ENCODE results near the gene THBS3.
A peak's percentile ranks its signal among the peaks of the same experiment; 100 is the strongest.
"Not testable (repeated sequence)": the region's sequence is repeated elsewhere in the genome, so short reads cannot be mapped to it uniquely, and the experiment has no call there.

The THBS3 gene

DNA sequence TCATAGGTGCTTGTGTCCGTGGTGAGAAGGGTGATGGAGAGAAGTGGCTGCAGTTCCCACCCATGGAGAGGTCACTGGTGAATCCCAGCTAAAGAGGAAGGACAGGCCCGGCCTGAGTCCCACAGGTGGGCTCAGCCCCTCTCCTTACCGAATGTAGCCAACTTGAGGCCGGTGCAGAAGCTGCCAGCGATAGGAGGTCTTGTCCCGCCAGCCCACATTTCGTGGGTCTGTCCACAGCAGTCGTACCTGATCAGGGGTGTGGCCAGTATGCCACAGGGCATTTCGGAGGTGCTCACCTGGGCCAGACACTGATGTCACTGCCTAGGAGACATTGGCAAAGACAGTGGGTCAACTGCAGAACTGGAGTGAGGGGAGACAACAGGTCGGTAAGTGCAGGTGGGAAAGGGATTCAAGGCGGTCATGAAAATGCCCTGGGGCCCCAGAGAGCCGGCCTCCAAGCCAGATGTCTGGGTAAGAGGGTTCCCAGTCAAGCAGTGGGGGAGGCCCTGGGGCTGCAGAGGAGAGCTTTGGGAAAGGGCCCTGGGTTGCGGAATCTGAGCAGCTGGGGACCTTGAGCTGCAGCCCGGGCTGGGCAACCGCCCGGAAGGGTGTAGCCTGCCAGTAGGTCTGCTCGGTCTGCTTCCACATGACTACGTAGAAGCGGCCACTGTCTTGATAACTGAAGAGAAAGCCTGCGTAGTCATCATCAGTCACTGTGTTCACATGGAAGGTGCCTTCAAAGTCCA is 10.6 kb downstream of the THBS3 start:
- Histone ChIP-seq H3K36me3 (ENCODE audit: control insufficient read depth in 1 of 2, insufficient read depth in 2 of 2, low read length in 2 of 2) (peaks cover 0 to 13% of the 10 kb centered on the region in 2 donors), H3K27me3 (ENCODE audit: control insufficient read depth in 1 of 2, insufficient read depth in 2 of 2, low read length in 2 of 2) (no peaks in the 10 kb centered on the region), H3K9ac (ENCODE audit: low read depth in 1 of 2, low read length in 2 of 2) (no peak overlapping the region), H3K27ac (ENCODE audit: low read depth, low read length) (no peak overlapping the region), H3K4me1 (ENCODE audit: control insufficient read depth in 1 of 2, insufficient read depth in 2 of 2, low read length in 2 of 2) (peaks cover 19 to 21% of the 10 kb centered on the region in 2 donors), H3K9me3 (ENCODE audit: control insufficient read depth in 1 of 2, low read length in 2 of 2) (no peaks in the 10 kb centered on the region), H3K4me3 (ENCODE audit: low read depth in 1 of 2, low read length in 2 of 2) (no peak overlapping the region)

DNA sequence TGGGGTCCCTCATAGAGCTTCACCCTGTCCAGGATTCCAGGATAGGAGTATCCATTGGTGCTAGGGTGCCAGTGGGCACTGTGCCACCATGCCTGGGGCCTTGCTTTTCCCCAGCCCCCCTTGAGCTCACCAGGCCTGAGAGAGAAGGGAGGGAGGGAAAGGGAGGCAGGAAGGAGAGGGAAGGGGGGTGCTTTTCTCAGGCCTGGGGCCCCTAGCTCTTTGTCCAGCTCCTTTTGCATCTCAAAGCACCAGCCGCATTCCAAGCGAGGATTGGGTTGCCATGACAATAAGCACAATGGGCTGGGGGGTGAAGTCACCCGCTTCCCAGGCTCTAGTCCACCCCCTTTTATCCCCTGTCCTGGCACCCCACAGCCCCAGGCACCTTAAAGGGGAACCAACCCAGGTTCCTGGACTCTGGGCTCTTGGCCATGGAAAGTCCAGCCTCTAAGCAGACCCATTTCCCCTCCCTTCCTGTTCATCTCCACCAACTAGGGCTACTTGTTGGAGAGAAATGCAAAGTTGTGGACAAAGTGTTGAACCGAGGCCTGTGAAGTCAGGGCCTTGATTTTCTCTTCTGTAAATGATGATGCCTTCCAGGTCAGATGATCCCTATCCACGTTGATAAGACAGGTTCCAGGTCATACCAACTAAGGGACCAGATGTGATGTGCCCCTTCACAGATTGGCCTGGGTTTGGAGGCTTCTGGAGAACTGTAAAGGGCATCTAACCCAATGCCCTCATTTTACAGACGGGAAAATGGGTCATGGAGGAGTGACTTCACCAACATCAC is 11.4 kb downstream of the THBS3 start:
- Histone ChIP-seq H3K4me3 (ENCODE audit: low read depth in 1 of 2, low read length in 2 of 2) (no peak overlapping the region), H3K9me3 (ENCODE audit: control insufficient read depth in 1 of 2, low read length in 2 of 2) (no peaks in the 10 kb centered on the region), H3K36me3 (ENCODE audit: control insufficient read depth in 1 of 2, insufficient read depth in 2 of 2, low read length in 2 of 2) (peaks cover 0 to 13% of the 10 kb centered on the region in 2 donors), H3K27ac (ENCODE audit: low read depth, low read length) (no peak overlapping the region), H3K27me3 (ENCODE audit: control insufficient read depth in 1 of 2, insufficient read depth in 2 of 2, low read length in 2 of 2) (no peaks in the 10 kb centered on the region), H3K4me1 (ENCODE audit: control insufficient read depth in 1 of 2, insufficient read depth in 2 of 2, low read length in 2 of 2) (peaks cover 19 to 21% of the 10 kb centered on the region in 2 donors), H3K9ac (ENCODE audit: low read depth in 1 of 2, low read length in 2 of 2) (no peak overlapping the region)

GRCh38 chr1:155195201-155196102 is 12.2 kb downstream of the THBS3 start:
- peaks cover 19 to 21% of the 10 kb centered on the region in 2 donors for H3K4me1 ChIP-seq (ENCODE audit: control insufficient read depth in 1 of 2, insufficient read depth in 2 of 2, low read length in 2 of 2)
- H3K9me3 ChIP-seq (ENCODE audit: control insufficient read depth in 1 of 2, low read length in 2 of 2) = no peaks in the 10 kb centered on the region
- no peak overlapping the region for H3K27ac ChIP-seq (ENCODE audit: low read depth, low read length)
- peak overlapping the region; percentile 28 to 51 for H3K4me3 ChIP-seq (ENCODE audit: low read depth in 1 of 2, low read length in 2 of 2)
- H3K36me3 ChIP-seq (ENCODE audit: control insufficient read depth in 1 of 2, insufficient read depth in 2 of 2, low read length in 2 of 2) = peaks cover 0 to 7% of the 10 kb centered on the region in 2 donors
- H3K27me3 ChIP-seq (ENCODE audit: control insufficient read depth in 1 of 2, insufficient read depth in 2 of 2, low read length in 2 of 2) = no peaks in the 10 kb centered on the region
- H3K9ac ChIP-seq (ENCODE audit: low read depth in 1 of 2, low read length in 2 of 2) = no peak overlapping the region

GRCh38 chr1:155193991-155194240 is 13.8 kb downstream of the THBS3 start:
- Histone ChIP-seq H3K9ac (ENCODE audit: low read depth in 1 of 2, low read length in 2 of 2) (peak overlapping the region; percentile 65 to 76), H3K4me3 (ENCODE audit: low read depth in 1 of 2, low read length in 2 of 2) (peak overlapping the region; percentile 51 to 70), H3K4me1 (ENCODE audit: control insufficient read depth in 1 of 2, insufficient read depth in 2 of 2, low read length in 2 of 2) (peaks cover 19 to 21% of the 10 kb centered on the region in 2 donors), H3K27ac (ENCODE audit: low read depth, low read length) (peak overlapping the region; percentile 90)
- H3K27me3 ChIP-seq (ENCODE audit: control insufficient read depth in 1 of 2, insufficient read depth in 2 of 2, low read length in 2 of 2); H3K9me3 ChIP-seq (ENCODE audit: control insufficient read depth in 1 of 2, low read length in 2 of 2); H3K36me3 ChIP-seq (ENCODE audit: control insufficient read depth in 1 of 2, insufficient read depth in 2 of 2, low read length in 2 of 2): not testable (repeated sequence)

- Histone ChIP-seq H3K27ac (ENCODE audit: low read depth, low read length) (peak overlapping the region; percentile 90), H3K9ac (ENCODE audit: low read depth in 1 of 2, low read length in 2 of 2) (peak overlapping the region; percentile 65 to 76), H3K27me3 (ENCODE audit: control insufficient read depth in 1 of 2, insufficient read depth in 2 of 2, low read length in 2 of 2) (no peaks in the 10 kb centered on the region), H3K4me1 (ENCODE audit: control insufficient read depth in 1 of 2, insufficient read depth in 2 of 2, low read length in 2 of 2) (peaks cover 19 to 21% of the 10 kb centered on the region in 2 donors), H3K4me3 (ENCODE audit: low read depth in 1 of 2, low read length in 2 of 2) (peak overlapping the region; percentile 51 to 70), H3K36me3 (ENCODE audit: control insufficient read depth in 1 of 2, insufficient read depth in 2 of 2, low read length in 2 of 2) (peaks cover 0 to 7% of the 10 kb centered on the region in 2 donors), H3K9me3 (ENCODE audit: control insufficient read depth in 1 of 2, low read length in 2 of 2) (no peaks in the 10 kb centered on the region)
Observed at GRCh38 chr1:155193275-155193990, 14.3 kb downstream of the THBS3 start.

GRCh38 chr1:155192346-155193274 is 15.1 kb downstream of the THBS3 start:
- Histone ChIP-seq H3K36me3 (ENCODE audit: control insufficient read depth in 1 of 2, insufficient read depth in 2 of 2, low read length in 2 of 2) (no peaks in the 10 kb centered on the region), H3K4me3 (ENCODE audit: low read depth in 1 of 2, low read length in 2 of 2) (peak overlapping the region; percentile 57 to 70), H3K27me3 (ENCODE audit: control insufficient read depth in 1 of 2, insufficient read depth in 2 of 2, low read length in 2 of 2) (no peaks in the 10 kb centered on the region), H3K27ac (ENCODE audit: low read depth, low read length) (peak overlapping the region; percentile 90), H3K9ac (ENCODE audit: low read depth in 1 of 2, low read length in 2 of 2) (peak overlapping the region; percentile 65 to 79), H3K9me3 (ENCODE audit: control insufficient read depth in 1 of 2, low read length in 2 of 2) (no peaks in the 10 kb centered on the region), H3K4me1 (ENCODE audit: control insufficient read depth in 1 of 2, insufficient read depth in 2 of 2, low read length in 2 of 2) (peaks cover 21 to 26% of the 10 kb centered on the region in 2 donors)

DNA sequence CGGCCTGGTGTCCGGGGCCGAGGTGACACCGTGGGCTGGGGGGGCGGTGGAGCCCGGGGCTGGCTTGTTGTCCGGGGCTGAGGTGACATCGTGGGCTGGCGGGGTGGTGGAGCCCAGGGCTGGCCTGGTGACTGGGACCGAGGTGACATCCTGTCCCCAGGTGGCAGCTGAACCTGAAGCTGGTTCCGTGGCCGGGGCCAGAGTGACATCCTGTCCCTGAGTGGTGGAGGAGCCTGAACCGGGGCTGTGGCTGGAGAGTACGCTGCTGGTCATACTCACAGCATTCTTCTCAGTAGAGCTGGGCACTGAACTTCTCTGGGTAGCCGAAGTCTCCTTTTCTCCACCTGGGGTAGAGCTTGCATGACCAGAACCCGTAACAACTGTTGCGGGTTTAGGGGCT is 15.8 kb downstream of the THBS3 start:
- Histone ChIP-seq H3K9ac (ENCODE audit: low read depth in 1 of 2, low read length in 2 of 2) (peak overlapping the region in 1 of 2 donors; percentile 79), H3K4me1 (ENCODE audit: control insufficient read depth in 1 of 2, insufficient read depth in 2 of 2, low read length in 2 of 2) (peaks cover 27 to 33% of the 10 kb centered on the region in 2 donors), H3K27ac (ENCODE audit: low read depth, low read length) (no peak overlapping the region), H3K9me3 (ENCODE audit: control insufficient read depth in 1 of 2, low read length in 2 of 2) (no peaks in the 10 kb centered on the region), H3K27me3 (ENCODE audit: control insufficient read depth in 1 of 2, insufficient read depth in 2 of 2, low read length in 2 of 2) (no peaks in the 10 kb centered on the region), H3K36me3 (ENCODE audit: control insufficient read depth in 1 of 2, insufficient read depth in 2 of 2, low read length in 2 of 2) (no peaks in the 10 kb centered on the region), H3K4me3 (ENCODE audit: low read depth in 1 of 2, low read length in 2 of 2) (peak overlapping the region in 1 of 2 donors; percentile 57)

DNA sequence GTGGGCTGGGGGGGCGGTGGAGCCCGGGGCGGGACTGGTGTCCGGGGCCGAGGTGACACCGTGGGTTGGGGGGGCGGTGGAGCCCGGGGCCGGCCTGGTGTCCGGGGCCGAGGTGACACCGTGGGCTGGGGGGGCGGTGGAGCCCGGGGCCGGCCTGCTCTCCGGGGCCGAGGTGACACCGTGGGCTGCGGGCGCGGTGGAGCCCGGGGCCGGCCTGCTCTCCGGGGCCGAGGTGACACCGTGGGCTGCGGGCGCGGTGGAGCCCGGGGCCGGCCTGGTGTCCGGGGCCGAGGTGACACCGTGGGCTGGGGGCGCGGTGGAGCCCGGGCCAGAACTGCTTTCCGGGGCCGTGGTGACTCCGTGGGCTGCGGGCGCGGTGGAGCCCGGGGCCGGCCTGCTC is 17.8 kb downstream of the THBS3 start:
- not testable (repeated sequence) for H3K27ac ChIP-seq (ENCODE audit: low read depth, low read length); H3K4me3 ChIP-seq (ENCODE audit: low read depth in 1 of 2, low read length in 2 of 2)

DNA sequence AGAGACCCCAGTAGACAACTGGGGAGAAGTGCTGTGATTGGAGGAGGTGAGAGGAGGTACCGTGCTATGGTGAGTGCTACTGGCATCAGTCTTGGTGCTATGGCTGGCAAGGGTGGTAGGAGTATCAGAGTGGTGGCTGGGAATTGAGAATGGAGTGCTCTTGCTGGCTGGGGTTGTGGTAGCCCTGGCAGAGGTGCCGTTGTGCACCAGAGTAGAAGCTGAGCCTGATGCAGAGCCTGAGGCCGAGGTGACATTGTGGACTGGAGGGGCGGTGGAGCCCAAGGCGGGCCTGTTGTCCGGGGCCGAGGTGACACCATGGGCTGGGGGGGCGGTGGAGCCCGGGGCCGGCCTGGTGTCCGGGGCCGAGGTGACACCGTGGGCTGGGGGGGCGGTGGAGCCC is 19.4 kb downstream of the THBS3 start:
- no peak overlapping the region for H3K9ac ChIP-seq (ENCODE audit: low read depth in 1 of 2, low read length in 2 of 2)
- H3K4me3 ChIP-seq (ENCODE audit: low read depth in 1 of 2, low read length in 2 of 2) = no peak overlapping the region
- peaks cover 42% of the 10 kb centered on the region in 2 donors for H3K4me1 ChIP-seq (ENCODE audit: control insufficient read depth in 1 of 2, insufficient read depth in 2 of 2, low read length in 2 of 2)
- no peaks in the 10 kb centered on the region for H3K27me3 ChIP-seq (ENCODE audit: control insufficient read depth in 1 of 2, insufficient read depth in 2 of 2, low read length in 2 of 2)
- no peaks in the 10 kb centered on the region for H3K36me3 ChIP-seq (ENCODE audit: control insufficient read depth in 1 of 2, insufficient read depth in 2 of 2, low read length in 2 of 2)
- H3K9me3 ChIP-seq (ENCODE audit: control insufficient read depth in 1 of 2, low read length in 2 of 2) = no peaks in the 10 kb centered on the region
- no peak overlapping the region for H3K27ac ChIP-seq (ENCODE audit: low read depth, low read length)

More for the DNA sequence above, 17.8 kb downstream of the THBS3 start:
- H3K4me1 ChIP-seq (ENCODE audit: control insufficient read depth in 1 of 2, insufficient read depth in 2 of 2, low read length in 2 of 2) = peaks cover 44 to 47% of the 10 kb centered on the region in 2 donors
- H3K36me3 ChIP-seq (ENCODE audit: control insufficient read depth in 1 of 2, insufficient read depth in 2 of 2, low read length in 2 of 2); H3K27me3 ChIP-seq (ENCODE audit: control insufficient read depth in 1 of 2, insufficient read depth in 2 of 2, low read length in 2 of 2); H3K9me3 ChIP-seq (ENCODE audit: control insufficient read depth in 1 of 2, low read length in 2 of 2); H3K9ac ChIP-seq (ENCODE audit: low read depth in 1 of 2, low read length in 2 of 2): not testable (repeated sequence)

All from duodenal mucosa (tissue), 2 donors.